ENCODE measurements around the gene CACNA2D4.

The CACNA2D4 gene

GRCh38 chr12:1910468-1910867 is 8.0 kb downstream of the CACNA2D4 start:
- DNase-seq = no peak
- Histone ChIP-seq H3K9me3 (ENCODE audit: control insufficient read depth, low read length) (no peaks in the 10 kb centered on the region), H3K27ac (ENCODE audit: insufficient read depth, low read length, poor library complexity, severe bottlenecking) (no peak overlapping the region), H3K4me3 (ENCODE audit: insufficient read depth, low read depth, low read length, poor library complexity, severe bottlenecking) (no peak overlapping the region), H3K4me1 (ENCODE audit: control insufficient read depth, insufficient read depth, low read length, poor library complexity, severe bottlenecking) (peaks cover 6% of the 10 kb centered on the region), H3K27me3 (replicated peaks; ENCODE audit: control insufficient read depth, insufficient read depth, low read length, poor library complexity, severe bottlenecking) (no peaks in the 10 kb centered on the region), H3K36me3 (ENCODE audit: control insufficient read depth, insufficient read depth, low read length) (no peaks in the 10 kb centered on the region)

GRCh38 chr12:1908758-1909157 is 9.7 kb downstream of the CACNA2D4 start:
- no peaks in the 10 kb centered on the region for H3K9me3 ChIP-seq (ENCODE audit: control insufficient read depth, low read length)
- no peak overlapping the region for H3K27ac ChIP-seq (ENCODE audit: insufficient read depth, low read length, poor library complexity, severe bottlenecking)
- H3K27me3 ChIP-seq (replicated peaks; ENCODE audit: control insufficient read depth, insufficient read depth, low read length, poor library complexity, severe bottlenecking) = no peaks in the 10 kb centered on the region
- H3K4me1 ChIP-seq (ENCODE audit: control insufficient read depth, insufficient read depth, low read length, poor library complexity, severe bottlenecking) = peaks cover 2% of the 10 kb centered on the region
- no peaks in the 10 kb centered on the region for H3K36me3 ChIP-seq (ENCODE audit: control insufficient read depth, insufficient read depth, low read length)
- H3K4me3 ChIP-seq (ENCODE audit: insufficient read depth, low read depth, low read length, poor library complexity, severe bottlenecking) = no peak overlapping the region
- DNase-seq = no peak

- H3K27me3 ChIP-seq (replicated peaks; ENCODE audit: control insufficient read depth, insufficient read depth, low read length, poor library complexity, severe bottlenecking) = no peaks in the 10 kb centered on the region
- H3K36me3 ChIP-seq (ENCODE audit: control insufficient read depth, insufficient read depth, low read length) = no peaks in the 10 kb centered on the region
- H3K4me3 ChIP-seq (ENCODE audit: insufficient read depth, low read depth, low read length, poor library complexity, severe bottlenecking) = peak overlapping the region; percentile 25
- H3K4me1 ChIP-seq (ENCODE audit: control insufficient read depth, insufficient read depth, low read length, poor library complexity, severe bottlenecking) = peaks cover 2% of the 10 kb centered on the region
- no peaks in the 10 kb centered on the region for H3K9me3 ChIP-seq (ENCODE audit: control insufficient read depth, low read length)
- no peak overlapping the region for H3K27ac ChIP-seq (ENCODE audit: insufficient read depth, low read length, poor library complexity, severe bottlenecking)
- peak in 1 of 3 donors; percentile 12 for DNase-seq
Measured at GRCh38 chr12:1907652-1908611, 10.5 kb downstream of the CACNA2D4 start.

GRCh38 chr12:1906579-1906978 is 11.9 kb downstream of the CACNA2D4 start:
- no peak for DNase-seq
- H3K4me1 ChIP-seq (ENCODE audit: control insufficient read depth, insufficient read depth, low read length, poor library complexity, severe bottlenecking) = peaks cover 2% of the 10 kb centered on the region
- no peaks in the 10 kb centered on the region for H3K27me3 ChIP-seq (replicated peaks; ENCODE audit: control insufficient read depth, insufficient read depth, low read length, poor library complexity, severe bottlenecking)
- H3K4me3 ChIP-seq (ENCODE audit: insufficient read depth, low read depth, low read length, poor library complexity, severe bottlenecking) = no peak overlapping the region
- H3K27ac ChIP-seq (ENCODE audit: insufficient read depth, low read length, poor library complexity, severe bottlenecking) = no peak overlapping the region
- H3K36me3 ChIP-seq (ENCODE audit: control insufficient read depth, insufficient read depth, low read length) = no peaks in the 10 kb centered on the region
- no peaks in the 10 kb centered on the region for H3K9me3 ChIP-seq (ENCODE audit: control insufficient read depth, low read length)

GRCh38 chr12:1904875-1905274 is 13.6 kb downstream of the CACNA2D4 start:
- no peaks in the 10 kb centered on the region for H3K9me3 ChIP-seq (ENCODE audit: control insufficient read depth, low read length)
- no peak overlapping the region for H3K4me3 ChIP-seq (ENCODE audit: insufficient read depth, low read depth, low read length, poor library complexity, severe bottlenecking)
- no peak for DNase-seq
- no peak overlapping the region for H3K27ac ChIP-seq (ENCODE audit: insufficient read depth, low read length, poor library complexity, severe bottlenecking)
- no peaks in the 10 kb centered on the region for H3K36me3 ChIP-seq (ENCODE audit: control insufficient read depth, insufficient read depth, low read length)
- H3K4me1 ChIP-seq (ENCODE audit: control insufficient read depth, insufficient read depth, low read length, poor library complexity, severe bottlenecking) = peaks cover 2% of the 10 kb centered on the region
- no peaks in the 10 kb centered on the region for H3K27me3 ChIP-seq (replicated peaks; ENCODE audit: control insufficient read depth, insufficient read depth, low read length, poor library complexity, severe bottlenecking)

- H3K27me3 ChIP-seq (replicated peaks; ENCODE audit: control insufficient read depth, insufficient read depth, low read length, poor library complexity, severe bottlenecking) = no peaks in the 10 kb centered on the region
- no peaks in the 10 kb centered on the region for H3K36me3 ChIP-seq (ENCODE audit: control insufficient read depth, insufficient read depth, low read length)
- no peak for DNase-seq
- no peak overlapping the region for H3K4me3 ChIP-seq (ENCODE audit: insufficient read depth, low read depth, low read length, poor library complexity, severe bottlenecking)
- H3K9me3 ChIP-seq (ENCODE audit: control insufficient read depth, low read length) = no peaks in the 10 kb centered on the region
- no peak overlapping the region for H3K27ac ChIP-seq (ENCODE audit: insufficient read depth, low read length, poor library complexity, severe bottlenecking)
- H3K4me1 ChIP-seq (ENCODE audit: control insufficient read depth, insufficient read depth, low read length, poor library complexity, severe bottlenecking) = no peaks in the 10 kb centered on the region
Measured at GRCh38 chr12:1896964-1897363, 21.5 kb downstream of the CACNA2D4 start.

GRCh38 chr12:1890810-1891209 is 27.6 kb downstream of the CACNA2D4 start:
- no peaks in the 10 kb centered on the region for H3K27me3 ChIP-seq (replicated peaks; ENCODE audit: control insufficient read depth, insufficient read depth, low read length, poor library complexity, severe bottlenecking)
- no peaks in the 10 kb centered on the region for H3K4me1 ChIP-seq (ENCODE audit: control insufficient read depth, insufficient read depth, low read length, poor library complexity, severe bottlenecking)
- no peaks in the 10 kb centered on the region for H3K9me3 ChIP-seq (ENCODE audit: control insufficient read depth, low read length)
- H3K36me3 ChIP-seq (ENCODE audit: control insufficient read depth, insufficient read depth, low read length) = no peaks in the 10 kb centered on the region
- no peak overlapping the region for H3K4me3 ChIP-seq (ENCODE audit: insufficient read depth, low read depth, low read length, poor library complexity, severe bottlenecking)
- DNase-seq = no peak
- no peak overlapping the region for H3K27ac ChIP-seq (ENCODE audit: insufficient read depth, low read length, poor library complexity, severe bottlenecking)

GRCh38 chr12:1890119-1890703 is 28.2 kb downstream of the CACNA2D4 start:
- Histone ChIP-seq H3K4me1 (ENCODE audit: control insufficient read depth, insufficient read depth, low read length, poor library complexity, severe bottlenecking) (no peaks in the 10 kb centered on the region), H3K27me3 (replicated peaks; ENCODE audit: control insufficient read depth, insufficient read depth, low read length, poor library complexity, severe bottlenecking) (no peaks in the 10 kb centered on the region), H3K9me3 (ENCODE audit: control insufficient read depth, low read length) (no peaks in the 10 kb centered on the region), H3K36me3 (ENCODE audit: control insufficient read depth, insufficient read depth, low read length) (no peaks in the 10 kb centered on the region), H3K27ac (ENCODE audit: insufficient read depth, low read length, poor library complexity, severe bottlenecking) (no peak overlapping the region), H3K4me3 (ENCODE audit: insufficient read depth, low read depth, low read length, poor library complexity, severe bottlenecking) (no peak overlapping the region)
- DNase-seq = no peak

GRCh38 chr12:1888923-1889322 is 29.5 kb downstream of the CACNA2D4 start:
- DNase-seq = no peak
- no peaks in the 10 kb centered on the region for H3K9me3 ChIP-seq (ENCODE audit: control insufficient read depth, low read length)
- no peak overlapping the region for H3K27ac ChIP-seq (ENCODE audit: insufficient read depth, low read length, poor library complexity, severe bottlenecking)
- no peaks in the 10 kb centered on the region for H3K27me3 ChIP-seq (replicated peaks; ENCODE audit: control insufficient read depth, insufficient read depth, low read length, poor library complexity, severe bottlenecking)
- H3K36me3 ChIP-seq (ENCODE audit: control insufficient read depth, insufficient read depth, low read length) = no peaks in the 10 kb centered on the region
- no peak overlapping the region for H3K4me3 ChIP-seq (ENCODE audit: insufficient read depth, low read depth, low read length, poor library complexity, severe bottlenecking)
- H3K4me1 ChIP-seq (ENCODE audit: control insufficient read depth, insufficient read depth, low read length, poor library complexity, severe bottlenecking) = no peaks in the 10 kb centered on the region

GRCh38 chr12:1886396-1887008 is 31.9 kb downstream of the CACNA2D4 start:
- no peaks in the 10 kb centered on the region for H3K27me3 ChIP-seq (replicated peaks; ENCODE audit: control insufficient read depth, insufficient read depth, low read length, poor library complexity, severe bottlenecking)
- no peaks in the 10 kb centered on the region for H3K36me3 ChIP-seq (ENCODE audit: control insufficient read depth, insufficient read depth, low read length)
- no peak for DNase-seq
- no peaks in the 10 kb centered on the region for H3K4me1 ChIP-seq (ENCODE audit: control insufficient read depth, insufficient read depth, low read length, poor library complexity, severe bottlenecking)
- no peaks in the 10 kb centered on the region for H3K9me3 ChIP-seq (ENCODE audit: control insufficient read depth, low read length)
- H3K27ac ChIP-seq (ENCODE audit: insufficient read depth, low read length, poor library complexity, severe bottlenecking) = no peak overlapping the region
- no peak overlapping the region for H3K4me3 ChIP-seq (ENCODE audit: insufficient read depth, low read depth, low read length, poor library complexity, severe bottlenecking)
